ENCODE results near the gene CD44. TPM values are rescaled to one million over a fixed set of nuclear protein-coding genes. Genes with fewer than 3 reads are reported as not detected.

The CD44 gene
- total and polyA plus RNA-seq, 10 of the 15 experiments (the other 5 are each of a cell fraction or from before 2014, with no cell fraction given) = 57.1 to 293 (median 120) TPM

DNA sequence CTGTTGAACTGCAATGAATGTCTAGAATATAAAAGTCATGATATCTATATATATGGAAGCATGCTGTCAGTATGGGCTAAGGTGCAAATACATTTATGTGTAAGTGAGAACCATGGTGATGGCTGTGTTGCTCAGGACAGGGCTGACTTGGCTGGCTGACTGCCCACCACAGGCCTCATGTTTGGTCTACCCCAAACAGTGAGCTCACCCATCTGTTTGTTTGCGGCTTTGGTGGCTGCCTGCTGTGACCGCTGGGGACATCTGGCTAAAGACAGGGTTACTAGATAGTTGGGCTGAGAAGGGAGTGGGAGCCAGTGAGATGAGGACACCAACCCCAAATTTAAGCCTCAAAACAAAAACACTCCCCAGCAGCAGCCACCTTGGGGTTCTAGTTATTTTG, 6.3 kb downstream of the CD44 start (continued):
- TF ChIP-seq NR2F1 (conservative IDR thresholded peaks at IDR 0.05) = peak; percentile 84
- TF ChIP-seq BCLAF1 (IDR thresholded peaks at IDR 0.05) = no peak
- no peak for TF ChIP-seq CBX3 (IDR thresholded peaks at IDR 0.05; ENCODE audit: borderline replicate concordance, low read depth)
- TF ChIP-seq, protein P1, sequence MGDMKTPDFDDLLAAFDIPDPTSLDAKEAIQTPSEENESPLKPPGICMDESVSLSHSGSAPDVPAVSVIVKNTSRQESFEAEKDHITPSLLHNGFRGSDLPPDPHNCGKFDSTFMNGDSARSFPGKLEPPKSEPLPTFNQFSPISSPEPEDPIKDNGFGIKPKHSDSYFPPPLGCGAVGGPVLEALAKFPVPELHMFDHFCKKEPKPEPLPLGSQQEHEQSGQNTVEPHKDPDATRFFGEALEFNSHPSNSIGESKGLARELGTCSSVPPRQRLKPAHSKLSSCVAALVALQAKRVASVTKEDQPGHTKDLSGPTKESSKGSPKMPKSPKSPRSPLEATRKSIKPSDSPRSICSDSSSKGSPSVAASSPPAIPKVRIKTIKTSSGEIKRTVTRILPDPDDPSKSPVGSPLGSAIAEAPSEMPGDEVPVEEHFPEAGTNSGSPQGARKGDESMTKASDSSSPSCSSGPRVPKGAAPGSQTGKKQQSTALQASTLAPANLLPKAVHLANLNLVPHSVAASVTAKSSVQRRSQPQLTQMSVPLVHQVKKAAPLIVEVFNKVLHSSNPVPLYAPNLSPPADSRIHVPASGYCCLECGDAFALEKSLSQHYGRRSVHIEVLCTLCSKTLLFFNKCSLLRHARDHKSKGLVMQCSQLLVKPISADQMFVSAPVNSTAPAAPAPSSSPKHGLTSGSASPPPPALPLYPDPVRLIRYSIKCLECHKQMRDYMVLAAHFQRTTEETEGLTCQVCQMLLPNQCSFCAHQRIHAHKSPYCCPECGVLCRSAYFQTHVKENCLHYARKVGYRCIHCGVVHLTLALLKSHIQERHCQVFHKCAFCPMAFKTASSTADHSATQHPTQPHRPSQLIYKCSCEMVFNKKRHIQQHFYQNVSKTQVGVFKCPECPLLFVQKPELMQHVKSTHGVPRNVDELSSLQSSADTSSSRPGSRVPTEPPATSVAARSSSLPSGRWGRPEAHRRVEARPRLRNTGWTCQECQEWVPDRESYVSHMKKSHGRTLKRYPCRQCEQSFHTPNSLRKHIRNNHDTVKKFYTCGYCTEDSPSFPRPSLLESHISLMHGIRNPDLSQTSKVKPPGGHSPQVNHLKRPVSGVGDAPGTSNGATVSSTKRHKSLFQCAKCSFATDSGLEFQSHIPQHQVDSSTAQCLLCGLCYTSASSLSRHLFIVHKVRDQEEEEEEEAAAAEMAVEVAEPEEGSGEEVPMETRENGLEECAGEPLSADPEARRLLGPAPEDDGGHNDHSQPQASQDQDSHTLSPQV (IDR thresholded peaks at IDR 0.05) = no peak
- TF ChIP-seq RBBP5 (conservative IDR thresholded peaks at IDR 0.05) = no peak
- no peak for TF ChIP-seq ESRRA (IDR thresholded peaks at IDR 0.05; ENCODE audit: low read length)
- no peak for TF ChIP-seq ZZZ3 (IDR thresholded peaks at IDR 0.05; ENCODE audit: control insufficient read depth, insufficient read length, low read depth)
- TF ChIP-seq HDAC2 (IDR thresholded peaks at IDR 0.05) = no peak
- no peak for TF ChIP-seq E2F4 (IDR thresholded peaks at IDR 0.05; ENCODE audit: low read depth, low read length)
- TF ChIP-seq, protein P2, sequence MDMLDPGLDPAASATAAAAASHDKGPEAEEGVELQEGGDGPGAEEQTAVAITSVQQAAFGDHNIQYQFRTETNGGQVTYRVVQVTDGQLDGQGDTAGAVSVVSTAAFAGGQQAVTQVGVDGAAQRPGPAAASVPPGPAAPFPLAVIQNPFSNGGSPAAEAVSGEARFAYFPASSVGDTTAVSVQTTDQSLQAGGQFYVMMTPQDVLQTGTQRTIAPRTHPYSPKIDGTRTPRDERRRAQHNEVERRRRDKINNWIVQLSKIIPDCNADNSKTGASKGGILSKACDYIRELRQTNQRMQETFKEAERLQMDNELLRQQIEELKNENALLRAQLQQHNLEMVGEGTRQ (IDR thresholded peaks at IDR 0.05; ENCODE audit: borderline replicate concordance, low read depth, low read length) = no peak
- TF ChIP-seq NR2C2 (IDR thresholded peaks at IDR 0.05; ENCODE audit: borderline replicate concordance, control insufficient read depth, insufficient read length, low read depth) = no peak
- TF ChIP-seq MLLT1 (IDR thresholded peaks at IDR 0.05) = peak; percentile 91
- no peak for TF ChIP-seq KLF5 (IDR thresholded peaks at IDR 0.05; ENCODE audit: partially characterized antibody)
- TF ChIP-seq, protein P3, sequence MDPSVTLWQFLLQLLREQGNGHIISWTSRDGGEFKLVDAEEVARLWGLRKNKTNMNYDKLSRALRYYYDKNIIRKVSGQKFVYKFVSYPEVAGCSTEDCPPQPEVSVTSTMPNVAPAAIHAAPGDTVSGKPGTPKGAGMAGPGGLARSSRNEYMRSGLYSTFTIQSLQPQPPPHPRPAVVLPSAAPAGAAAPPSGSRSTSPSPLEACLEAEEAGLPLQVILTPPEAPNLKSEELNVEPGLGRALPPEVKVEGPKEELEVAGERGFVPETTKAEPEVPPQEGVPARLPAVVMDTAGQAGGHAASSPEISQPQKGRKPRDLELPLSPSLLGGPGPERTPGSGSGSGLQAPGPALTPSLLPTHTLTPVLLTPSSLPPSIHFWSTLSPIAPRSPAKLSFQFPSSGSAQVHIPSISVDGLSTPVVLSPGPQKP (IDR thresholded peaks at IDR 0.05; ENCODE audit: low read depth, low read length) = no peak
- TF ChIP-seq RAD51 (IDR thresholded peaks at IDR 0.05) = no peak
- TF ChIP-seq CHD4 (IDR thresholded peaks at IDR 0.05) = no peak
- no peak for TF ChIP-seq NFXL1 (IDR thresholded peaks at IDR 0.05; ENCODE audit: borderline replicate concordance)
- TF ChIP-seq PAX5 (IDR thresholded peaks at IDR 0.05; ENCODE audit: borderline replicate concordance, low read depth, low read length) = peak; percentile 92
- peak; percentile 27; the same call in 1 of the 2 replicates for TF ChIP-seq SMC3 (IDR thresholded peaks at IDR 0.05; ENCODE audit: borderline replicate concordance, low read length)
- TF ChIP-seq DPF2 (IDR thresholded peaks at IDR 0.05) = peak; percentile 91
- peak; percentile 93 for TF ChIP-seq CREM (IDR thresholded peaks at IDR 0.05; ENCODE audit: low read depth)

Data from GM12878 (cell line).